GM18517 (cell line): ENCODE data around the gene RALGAPB.

Experiments used
- ATAC-seq: cut with Tn5 transposase; IDR thresholded peaks from one replicate; pipeline ENCODE4 v1.9.1; 2021; ENCODE audit warnings: mild to moderate bottlenecking, moderate library complexity; ENCODE audit not compliant: unreplicated experiment

RALGAPB gene

DNA sequence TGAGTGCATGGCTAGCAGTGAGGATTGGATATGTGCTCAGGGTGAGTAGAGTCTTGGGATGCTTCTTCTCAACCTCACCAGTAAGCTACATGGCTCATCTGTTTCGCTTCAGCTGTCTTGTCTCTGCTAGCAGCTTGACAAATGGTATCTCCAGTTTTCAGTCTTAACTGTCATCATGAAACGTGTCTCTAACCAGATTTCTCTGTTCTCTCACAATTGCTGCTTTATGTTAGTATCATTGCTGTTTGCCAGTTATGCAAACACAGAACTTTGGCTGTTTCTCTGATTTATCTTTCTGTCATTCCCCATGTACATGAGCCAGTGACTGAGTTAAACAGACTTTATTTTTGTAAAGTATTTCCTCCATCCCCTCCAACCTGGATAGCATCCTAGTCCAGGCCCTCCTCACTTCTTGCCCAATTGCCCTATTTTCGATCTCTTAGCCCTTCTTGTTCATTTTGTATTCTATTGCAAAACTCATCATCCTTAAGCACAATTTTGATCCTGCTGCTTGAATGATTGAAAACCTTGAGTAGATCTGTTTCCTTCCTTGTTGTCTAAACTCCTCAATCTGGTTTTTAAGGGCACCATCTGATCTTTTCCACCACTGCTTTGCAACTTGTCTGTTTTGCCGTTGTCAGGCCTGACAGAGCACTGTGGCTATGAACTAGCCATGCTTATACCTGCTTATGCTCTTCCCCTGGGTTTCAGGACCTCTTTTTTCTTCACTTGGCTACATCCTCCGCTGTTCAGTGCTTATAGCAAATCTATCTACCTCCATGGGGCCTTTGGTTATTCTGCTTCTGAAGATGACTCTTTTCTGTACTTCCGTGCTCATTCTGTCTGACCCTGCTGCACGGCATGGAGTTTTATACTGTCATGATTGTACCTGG is 70.6 kb downstream of the RALGAPB start:
- ATAC-seq, result no peak

DNA sequence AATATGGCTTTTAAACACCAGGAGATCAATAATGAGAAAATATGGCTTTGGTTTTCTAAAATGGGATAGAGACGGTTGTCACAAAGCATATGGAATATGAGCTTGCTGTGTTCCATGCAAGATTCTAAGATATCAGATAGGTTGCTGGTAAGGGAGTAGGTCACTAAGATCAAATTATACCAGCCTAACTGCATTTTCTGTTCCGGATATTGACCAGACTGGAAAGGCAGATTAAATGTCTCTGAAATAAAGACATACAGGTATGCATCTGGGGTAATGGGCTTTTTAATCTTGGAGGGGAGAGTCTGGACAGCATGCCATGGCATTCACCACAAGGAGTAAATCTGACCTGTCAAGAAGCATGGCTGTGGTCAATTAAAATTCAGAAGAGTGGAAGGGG is 73.1 kb downstream of the RALGAPB start:
- no peak for ATAC-seq

DNA sequence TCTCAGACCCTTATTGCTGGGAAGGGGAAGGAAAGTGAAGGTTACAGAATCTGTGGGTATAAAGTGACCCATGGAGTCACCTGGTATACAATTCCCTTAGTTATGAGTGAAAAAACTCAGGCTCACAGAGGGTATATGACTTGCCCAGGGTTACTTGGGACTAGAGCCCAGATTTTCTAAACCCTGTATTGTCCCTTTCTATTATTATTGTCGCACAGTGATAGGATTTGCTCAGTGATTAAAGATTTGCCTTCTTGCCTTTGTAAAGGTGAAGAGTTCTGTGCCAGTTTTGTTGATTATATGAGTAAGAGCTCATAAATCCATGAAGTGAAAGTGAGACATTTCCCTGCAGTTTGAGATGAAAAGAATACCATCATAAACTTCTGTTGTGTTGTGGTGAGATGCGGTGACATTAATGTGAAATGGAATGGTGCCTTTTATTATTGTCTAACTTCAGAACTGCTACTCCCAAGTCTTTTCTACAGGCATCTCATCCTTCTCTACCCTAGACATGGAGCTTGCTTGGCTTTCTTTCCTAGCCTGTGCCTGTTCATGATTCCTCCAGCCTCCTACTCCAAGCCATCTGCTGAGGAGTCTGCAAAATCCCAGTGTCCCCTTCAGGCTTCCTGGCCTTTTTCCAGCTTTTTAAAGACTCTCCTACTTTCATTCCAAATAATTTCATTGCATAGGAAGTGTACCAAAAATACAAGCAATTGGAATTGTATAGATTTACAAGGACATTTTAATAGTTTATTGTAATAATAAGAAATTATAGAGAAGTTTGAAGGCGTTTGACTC is 74.8 kb downstream of the RALGAPB start:
- no peak for ATAC-seq

DNA sequence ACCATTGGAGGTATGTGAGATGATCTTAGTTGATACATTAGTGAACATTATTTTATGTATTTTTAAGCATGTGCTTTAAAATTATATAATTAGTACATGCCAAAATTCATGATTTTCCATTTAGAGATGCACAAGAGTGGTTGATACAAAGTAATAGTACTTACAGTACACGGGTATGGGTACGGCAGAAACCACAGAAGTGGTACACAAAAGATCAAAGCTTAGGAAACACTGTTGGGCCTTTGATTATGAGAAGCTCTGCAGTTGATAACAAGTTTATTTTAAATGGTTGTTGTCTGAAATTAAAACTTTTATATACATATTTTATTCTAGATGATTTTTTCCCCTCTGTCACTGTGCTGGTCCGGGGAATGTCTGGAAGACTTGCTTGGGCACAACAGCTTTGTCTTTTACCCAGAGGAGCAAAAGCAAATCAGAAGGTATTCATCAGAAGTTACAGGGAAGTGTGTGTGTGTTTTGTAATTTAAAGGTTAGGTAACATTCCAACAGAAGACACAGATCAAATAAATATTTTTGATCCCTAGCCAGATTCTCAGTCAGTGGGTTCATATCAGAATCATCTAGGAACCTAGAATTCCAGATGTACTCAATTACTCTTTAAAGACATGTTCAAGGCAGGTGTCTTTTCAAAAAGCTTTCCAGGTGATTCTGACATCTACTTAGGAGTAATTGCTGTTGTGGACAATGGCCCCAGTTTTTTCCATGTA is 75.9 kb downstream of the RALGAPB start:
- ATAC-seq, result no peak

DNA sequence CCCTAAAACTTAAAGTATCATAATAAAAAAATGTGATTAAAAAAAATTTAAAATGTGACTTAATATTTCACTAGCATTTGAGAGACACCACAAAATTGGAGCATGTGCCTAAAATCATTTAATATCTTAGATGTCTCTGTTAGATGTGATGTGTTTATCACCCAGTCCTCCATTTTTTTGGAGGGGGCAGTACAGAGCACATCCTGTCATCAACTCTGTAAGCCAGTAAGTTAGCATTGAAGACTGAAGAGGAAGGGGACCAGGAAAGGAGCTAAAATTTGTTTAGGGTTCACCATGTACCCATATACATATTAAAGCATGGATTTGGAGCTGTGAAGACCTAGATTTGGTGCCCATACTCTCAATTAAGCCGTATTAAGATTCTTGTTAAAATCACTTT is 77.6 kb downstream of the RALGAPB start:
- no peak for ATAC-seq

DNA sequence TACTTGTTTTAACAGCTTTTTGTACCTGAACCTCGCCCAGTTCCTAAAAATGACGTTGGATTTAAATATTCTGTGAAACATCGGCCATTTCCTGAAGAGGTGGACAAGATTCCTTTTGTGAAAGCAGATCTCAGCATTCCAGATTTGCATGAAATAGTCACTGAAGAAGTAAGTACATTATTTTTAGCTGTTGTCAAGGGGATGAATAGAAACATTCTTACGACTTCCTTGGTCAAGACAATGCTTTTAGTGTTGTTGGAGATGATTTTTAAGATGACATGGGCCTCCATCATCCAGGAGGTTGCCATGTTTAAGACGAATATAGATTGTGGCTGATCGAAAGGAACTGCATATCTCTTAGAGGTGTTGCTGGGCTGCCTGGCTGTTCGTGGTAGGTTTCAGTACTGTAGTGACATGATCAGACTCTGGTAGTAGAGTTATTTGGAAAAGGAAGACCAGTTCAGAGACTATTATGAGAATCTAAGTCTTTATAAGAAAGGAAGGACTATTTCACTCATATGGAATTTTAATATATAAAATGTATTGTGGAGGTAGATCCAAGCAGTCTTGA is 78.5 kb downstream of the RALGAPB start:
- ATAC-seq, result no peak

DNA sequence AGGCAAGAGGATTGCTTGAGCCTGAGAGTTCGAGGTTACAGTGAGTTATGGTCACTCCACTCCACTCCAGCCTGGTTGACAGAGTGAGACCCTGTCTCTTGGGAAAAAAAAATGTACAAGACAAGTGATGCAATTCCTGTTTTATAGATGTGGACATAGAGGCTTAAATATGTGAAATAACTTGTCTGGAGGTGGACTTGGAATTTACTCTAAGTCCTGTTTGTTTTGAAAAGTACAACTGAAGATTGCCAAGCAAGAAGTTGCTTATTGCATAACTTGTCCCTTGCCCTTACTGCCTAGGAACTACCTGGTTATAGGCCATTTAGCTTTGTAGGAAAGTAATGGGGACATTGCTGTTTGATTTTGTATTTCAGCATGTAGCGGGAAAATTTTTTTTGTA is 82.3 kb downstream of the RALGAPB start:
- ATAC-seq, result no peak

DNA sequence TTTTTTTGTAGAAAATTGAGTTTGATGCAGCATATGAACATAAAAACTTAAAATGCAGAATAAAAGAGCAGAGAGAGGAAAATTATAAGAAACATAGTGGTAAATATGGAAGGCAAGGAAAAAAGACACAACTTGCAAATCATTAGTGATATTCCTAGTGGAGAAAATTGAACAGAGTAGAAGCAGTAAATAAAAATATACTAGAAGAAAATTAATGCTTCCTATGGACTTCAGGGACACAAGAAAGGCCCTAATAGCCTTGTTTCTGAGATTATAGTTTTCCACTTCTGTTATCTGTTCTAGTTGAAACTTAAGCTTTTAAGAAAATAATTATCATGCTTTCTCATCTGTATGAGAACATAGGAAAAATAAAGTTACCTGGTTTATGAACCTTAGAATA is 82.8 kb downstream of the RALGAPB start:
- ATAC-seq, result no peak

DNA sequence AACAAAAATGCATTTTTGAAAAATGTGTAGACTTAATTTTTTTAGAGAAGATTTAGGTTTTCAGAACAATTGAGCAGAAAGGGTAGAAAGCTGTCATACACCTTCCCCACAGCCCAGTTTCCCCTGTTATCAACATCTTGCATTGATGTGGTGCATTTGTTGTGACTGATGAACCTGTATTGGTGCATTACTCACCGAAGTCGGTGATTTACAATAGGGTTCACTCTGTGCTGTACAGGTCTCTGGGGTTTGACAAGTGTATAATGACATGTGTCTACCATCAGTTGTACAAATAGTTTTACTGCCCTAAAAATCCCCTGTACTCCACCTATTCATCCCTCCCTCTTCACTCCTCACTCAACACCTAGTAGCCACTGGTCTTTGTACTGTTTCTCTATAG is 84.5 kb downstream of the RALGAPB start:
- ATAC-seq, result no peak

DNA sequence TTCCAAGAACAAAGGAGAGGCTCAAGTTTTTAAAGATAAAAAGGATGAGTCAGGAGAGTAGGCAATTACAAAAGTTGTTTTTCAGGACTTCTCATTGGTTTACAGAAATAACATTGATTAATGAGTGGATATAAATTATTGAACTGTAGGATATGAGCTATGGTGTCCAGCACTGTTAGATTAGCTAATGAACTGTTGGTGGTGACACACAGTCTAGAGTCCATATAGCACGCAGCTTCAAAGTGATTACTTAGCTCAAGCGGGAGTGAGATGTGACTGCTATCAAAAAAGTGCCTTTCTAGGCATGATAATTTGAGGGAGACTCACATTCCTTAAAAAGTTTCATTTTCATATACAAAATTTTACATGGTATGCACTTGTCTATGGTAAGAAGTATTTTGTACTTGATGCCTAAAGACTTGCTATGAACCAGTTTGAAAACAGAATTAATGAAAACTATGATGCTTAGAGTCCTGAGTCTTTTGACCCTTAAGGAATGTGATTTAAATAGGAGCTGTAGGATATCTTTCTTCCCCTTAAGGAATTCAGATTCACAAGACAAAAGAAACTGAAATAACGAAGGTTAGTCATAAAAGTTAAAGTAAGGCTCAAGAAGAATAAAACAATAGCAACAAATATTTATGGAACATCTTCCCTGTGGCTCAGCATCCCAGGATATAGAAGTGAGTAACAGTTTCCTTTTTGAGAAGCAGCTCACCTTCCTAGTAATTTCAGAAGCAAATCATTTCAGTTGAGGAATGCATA is 86.1 kb downstream of the RALGAPB start:
- ATAC-seq, result no peak

DNA sequence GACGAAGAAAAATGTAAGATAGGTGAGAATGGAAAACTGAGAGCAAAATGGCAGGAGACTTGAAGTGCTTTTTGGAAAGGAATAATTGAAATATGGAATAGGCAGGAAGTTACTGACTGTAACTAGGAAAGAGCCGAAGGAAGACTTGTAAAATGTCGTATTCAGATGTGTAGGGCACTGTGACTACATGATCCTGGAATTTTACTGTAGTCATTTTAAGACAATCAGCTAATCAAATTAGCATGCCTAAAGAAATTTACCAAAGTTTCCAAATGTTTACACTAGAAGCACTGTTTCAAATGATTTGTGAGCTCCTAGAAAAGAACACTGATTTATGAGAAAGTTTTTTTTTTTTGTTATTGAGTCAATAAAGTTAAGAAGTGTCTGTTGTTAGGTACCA is 87.1 kb downstream of the RALGAPB start:
- ATAC-seq, result no peak

DNA sequence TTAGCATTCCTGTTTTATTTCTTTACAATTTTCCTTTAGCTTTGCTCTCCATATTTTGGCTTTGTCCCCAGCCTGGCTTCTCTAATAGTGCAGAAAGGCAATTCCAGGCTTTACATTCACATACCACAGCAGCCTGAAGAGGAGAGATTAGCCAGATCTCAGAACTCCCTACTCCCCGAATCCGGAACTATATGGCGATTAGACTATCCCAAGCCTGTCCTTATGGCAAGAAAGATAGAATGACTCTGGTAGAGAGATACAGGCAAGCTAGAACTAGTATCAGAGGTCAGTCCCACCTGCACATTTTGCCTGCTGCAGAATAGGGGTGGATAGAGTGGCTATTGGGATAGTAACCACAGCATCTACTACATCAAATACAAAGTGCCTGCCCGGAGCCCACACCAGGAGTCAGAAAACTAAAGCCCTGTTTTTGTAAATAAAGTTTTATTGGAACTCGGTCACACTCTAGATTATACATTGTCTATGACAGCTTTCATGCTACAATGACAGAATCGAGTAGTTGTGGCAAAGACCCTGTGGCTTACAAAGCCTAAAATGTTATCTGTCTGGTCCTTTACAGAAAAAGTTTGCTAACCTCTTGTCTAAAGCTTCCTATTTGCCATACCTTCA is 91.3 kb downstream of the RALGAPB start:
- ATAC-seq, result no peak

DNA sequence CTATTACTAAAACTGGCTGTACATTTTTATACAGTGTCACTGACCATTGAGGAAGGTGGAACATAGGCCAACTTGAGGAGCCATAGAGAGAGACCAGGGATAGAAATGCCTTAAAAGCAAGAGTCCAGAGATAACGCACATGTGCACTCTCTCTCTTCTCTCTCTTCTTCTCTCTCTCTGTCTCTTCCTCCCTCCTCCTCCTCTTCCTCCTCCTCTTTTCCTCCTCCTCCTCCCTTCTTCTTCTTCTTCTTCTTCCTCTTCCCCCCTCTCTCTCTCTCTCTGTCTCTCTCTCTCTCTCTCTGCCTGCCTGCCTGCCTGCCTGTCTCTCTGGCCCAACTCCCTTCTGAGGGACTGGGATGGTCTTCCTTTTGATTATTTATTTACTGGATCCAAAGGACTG is 92.0 kb downstream of the RALGAPB start:
- no peak for ATAC-seq

DNA sequence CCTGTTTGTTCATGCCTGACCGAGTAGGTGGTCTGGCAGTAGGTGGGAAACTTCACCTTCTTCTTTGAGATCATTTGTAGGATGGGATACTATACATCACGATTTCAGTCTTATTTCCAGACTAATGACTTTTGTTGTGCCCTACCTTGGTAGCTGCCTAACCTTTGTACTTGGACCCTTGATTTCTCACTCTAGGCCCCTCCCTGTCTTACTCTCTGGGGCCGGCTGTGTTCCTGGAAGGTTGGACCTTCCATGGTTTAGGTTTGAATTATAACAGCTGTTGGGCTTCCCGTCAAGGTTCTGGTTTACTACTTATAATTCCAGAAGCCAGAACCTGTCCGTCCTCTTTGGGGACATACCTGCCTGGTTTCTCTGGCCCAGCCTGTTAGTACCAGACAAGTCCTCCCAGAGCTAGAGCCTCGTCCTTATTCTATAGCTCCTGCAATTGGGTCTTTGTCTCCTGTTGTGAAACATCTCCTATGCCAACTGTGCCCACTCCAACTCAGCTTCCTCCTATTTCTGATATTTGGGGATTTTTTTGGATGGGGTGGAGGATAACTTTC is 93.5 kb downstream of the RALGAPB start:
- ATAC-seq, result no peak

DNA sequence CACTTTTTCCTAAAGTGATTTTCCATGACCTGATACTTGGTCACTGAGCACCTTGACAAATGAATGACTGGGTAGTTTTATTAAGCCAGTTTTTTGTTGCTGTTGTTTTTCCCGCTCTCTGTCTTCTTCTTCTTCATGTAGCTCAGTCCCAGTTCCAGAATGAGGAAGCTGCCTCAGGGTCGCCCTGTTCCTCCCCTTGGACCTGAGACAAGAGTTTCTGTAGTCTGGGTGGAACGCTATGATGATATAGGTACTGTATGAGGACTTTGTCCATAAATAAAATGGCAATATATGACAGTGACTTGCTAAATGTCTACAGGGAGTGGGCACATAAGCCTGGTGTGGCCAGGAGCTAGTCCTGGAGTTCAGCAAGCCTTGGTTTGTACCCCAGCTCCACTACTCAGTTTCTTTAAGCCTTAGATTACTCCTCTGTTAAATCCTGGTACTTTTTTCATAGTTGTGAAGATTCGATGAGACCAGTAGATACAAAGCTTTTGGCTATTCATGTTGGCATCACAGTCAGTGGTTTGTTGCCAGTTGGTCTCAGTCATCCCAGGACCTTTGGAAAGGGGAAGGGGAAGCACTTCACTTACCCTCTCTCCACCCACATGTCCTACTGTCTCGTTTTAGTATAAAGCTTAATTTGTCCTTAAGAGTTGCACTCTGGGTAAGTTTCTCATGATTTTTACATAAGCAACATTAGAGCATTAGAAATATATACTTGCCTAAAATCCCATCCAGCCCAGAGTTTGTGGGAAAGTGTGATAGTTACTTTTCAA is 97.3 kb downstream of the RALGAPB start:
- no peak for ATAC-seq

DNA sequence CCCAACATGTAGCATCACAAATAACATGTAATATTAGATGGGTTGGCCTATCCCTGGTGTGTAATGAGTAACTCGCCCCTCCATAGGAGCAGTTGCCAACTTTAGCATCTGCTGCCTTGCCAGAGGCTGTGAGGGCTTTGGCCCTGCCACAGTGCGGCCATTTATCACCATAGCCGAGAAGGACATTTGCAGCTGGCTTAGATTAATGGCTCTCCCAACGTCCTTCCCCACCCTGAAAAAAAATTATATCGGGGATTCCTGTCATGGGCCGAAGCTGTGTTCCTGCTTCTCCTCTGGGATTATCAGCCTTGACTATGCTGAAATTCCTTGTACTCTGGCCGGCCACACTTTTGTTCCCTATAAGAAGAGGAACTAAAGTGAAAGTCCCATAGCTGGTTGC is 100.8 kb downstream of the RALGAPB start:
- ATAC-seq, result no peak

DNA sequence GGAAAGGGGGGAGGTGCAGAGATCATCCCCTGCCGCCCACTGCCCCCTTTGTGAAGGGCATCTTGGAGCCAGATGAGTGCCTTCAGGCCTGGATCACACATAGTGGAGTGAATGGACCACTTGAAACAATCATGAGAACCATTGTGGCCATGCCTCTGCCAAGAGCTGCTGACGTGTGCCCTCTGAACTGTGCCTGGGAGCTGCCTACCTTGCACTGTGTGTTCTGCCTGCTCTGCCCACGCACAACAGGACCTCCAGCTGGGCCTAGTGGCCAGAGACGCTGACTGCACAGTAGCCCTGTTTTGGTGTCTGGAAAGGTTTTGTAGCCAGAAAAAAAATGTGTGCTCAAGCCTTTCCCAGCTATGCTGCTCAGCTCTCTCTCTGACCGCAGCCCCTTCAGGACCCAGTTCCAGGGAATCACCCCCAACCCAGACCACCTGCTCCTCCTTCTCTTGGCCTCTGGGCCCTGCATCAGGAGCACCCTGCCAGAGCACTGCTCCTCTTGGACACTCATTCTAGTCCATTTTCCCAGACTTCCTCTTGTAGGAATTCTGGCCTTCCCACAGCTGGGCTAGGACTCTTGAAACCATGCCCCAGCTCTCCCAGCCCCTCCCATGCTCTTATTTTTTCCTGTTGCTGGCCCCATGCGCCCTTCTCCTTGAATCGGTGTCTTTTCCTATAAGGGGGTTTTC is 106.7 kb downstream of the RALGAPB start:
- ATAC-seq, result no peak

DNA sequence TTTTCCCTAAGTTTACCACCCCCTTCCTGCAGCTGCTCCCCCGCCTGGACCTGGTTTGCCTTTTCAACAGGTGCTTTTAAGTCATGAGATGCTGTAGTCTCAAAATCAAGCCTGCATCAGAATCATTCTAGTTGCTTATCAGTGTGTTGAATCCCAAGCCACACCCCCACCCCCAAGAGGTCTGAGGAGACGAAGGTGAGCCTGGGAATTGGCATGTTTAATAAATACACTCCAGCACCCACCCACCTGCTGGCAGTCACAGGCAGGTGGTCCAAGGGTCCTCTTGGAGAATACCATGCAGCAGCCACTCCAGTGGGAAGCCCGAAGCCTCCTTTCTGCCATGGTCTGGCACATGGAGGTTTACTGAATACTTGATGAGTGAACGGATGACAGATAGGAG is 107.3 kb downstream of the RALGAPB start:
- ATAC-seq, result no peak
